ENCODE results near the gene ZCCHC9.
"Not testable (repeated sequence)": the region's sequence is repeated elsewhere in the genome, so short reads cannot be mapped to it uniquely, and the experiment has no call there.

ZCCHC9 gene

DNA sequence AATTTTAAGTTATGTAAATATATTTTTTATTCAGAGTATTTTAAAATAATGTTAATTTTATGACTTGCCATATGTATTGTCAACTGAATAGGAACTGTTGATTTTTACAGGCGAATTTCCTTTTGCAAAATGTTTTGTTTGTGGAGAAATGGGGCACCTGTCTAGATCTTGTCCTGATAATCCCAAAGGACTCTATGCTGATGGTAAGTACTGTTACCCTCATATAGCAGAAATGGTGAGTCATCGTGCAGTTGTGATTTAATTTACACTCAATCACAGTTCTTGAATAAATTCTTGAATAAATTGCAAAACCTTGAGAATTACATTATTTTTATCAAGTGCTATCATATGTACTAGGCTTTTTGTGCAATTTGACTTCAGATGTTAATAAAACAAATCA, 7.4 kb downstream of the ZCCHC9 start:
- no peak for DNase-seq

GRCh38 chr5:81310402-81311063, 9.1 kb downstream of the ZCCHC9 start:
- DNase-seq = no peak

DNA sequence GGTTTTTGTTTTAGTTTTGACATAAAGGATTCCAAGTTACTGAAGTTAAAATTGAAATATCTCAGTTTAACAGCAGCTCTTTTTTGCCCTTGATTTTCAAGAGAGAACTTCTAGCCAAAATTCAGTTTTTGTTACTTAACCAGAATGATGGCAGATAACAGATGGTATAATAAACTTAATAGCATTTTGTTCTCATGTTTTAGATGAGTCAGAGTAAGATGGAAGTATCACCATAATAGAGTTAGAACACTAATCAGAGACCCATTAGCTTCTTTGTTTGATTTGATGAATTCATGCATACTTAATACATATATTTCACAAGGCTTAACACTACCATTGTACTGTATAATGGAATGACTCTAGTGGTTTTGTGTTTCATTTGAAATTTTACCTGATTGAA, 11.9 kb downstream of the ZCCHC9 start:
- DNase-seq = no peak

DNA sequence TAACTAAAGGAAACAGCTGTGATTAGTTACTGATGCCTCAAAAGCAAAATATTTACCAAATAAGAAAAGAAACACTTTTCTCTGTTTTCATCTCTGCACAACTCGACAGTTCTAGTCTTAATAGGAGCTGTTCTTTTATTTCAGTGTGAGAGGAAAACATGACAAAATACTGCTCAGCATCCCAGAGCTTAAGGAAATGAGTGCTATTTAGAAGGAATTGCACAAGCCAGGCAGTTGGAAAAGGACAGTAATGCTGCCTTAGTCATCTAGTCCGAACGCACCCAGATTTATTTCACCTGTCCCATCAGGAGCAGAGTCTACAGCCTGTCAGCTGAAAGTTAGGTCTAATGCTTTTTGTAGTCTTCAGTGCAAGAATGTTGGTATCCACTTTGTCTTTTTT, 12.3 kb downstream of the ZCCHC9 start:
- no peak for DNase-seq

DNA sequence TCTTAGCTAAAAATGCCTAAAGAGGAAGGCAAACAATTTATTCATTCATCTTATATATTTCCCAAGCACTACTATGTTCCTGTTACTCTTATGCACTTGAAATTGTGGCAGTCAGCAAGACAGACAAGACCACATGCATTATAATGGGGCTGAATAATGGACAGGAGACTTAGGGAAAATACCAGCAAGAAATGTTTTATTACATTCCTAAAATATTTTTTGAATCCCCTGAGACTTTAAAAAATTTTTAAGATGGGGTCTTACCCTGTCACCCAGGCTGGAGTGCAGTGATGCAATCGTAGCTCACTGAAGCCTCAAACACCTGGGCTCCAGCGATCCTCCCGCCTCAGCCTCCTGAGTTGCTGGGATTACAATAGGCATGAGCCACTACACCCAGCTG, 13.2 kb downstream of the ZCCHC9 start:
- no peak for DNase-seq

DNA sequence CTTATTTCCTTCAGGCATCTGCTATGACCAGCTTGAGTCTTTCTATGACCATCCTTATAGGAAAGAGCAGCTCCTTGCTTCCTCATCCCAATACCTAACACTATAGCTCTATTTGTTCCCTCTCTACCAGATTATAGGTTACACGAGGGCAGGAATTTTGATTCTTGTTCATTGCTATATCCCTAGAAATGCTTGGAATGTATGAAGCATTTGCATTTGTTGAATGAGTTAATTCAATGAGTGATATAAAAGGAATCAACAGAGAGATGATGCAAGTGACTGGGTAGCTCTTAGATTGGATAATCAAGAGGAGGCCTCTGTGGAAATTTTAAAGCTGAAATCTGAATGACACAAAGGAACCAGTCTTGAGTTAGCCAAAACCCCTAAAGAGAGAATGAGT, 13.9 kb downstream of the ZCCHC9 start:
- DNase-seq = no peak

GRCh38 chr5:81315830-81316229, 14.4 kb downstream of the ZCCHC9 start:
- no peak for DNase-seq

- no peak for DNase-seq
Observed at GRCh38 chr5:81316571-81316970, 15.2 kb downstream of the ZCCHC9 start.

DNA sequence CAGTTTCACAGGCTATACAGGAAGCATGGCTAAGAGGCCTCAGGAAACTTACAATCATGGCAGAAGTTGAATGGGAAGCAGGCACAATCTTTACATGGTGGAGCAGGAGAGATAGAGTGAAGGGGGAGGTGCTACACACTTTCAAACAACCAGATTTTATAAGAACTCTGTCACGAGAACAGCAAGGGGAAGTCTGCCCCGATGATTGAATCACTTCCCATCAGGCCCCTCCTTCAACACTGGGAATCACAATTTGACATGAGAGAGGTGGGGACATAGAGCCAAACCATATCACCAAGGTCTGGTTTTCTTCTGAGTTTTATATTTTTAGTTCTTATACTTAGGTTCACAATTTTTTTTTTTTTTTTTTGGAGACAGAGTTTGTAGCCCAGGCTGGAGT, 16.1 kb downstream of the ZCCHC9 start:
- no peak for DNase-seq

GRCh38 chr5:81326554-81326953, 25.2 kb downstream of the ZCCHC9 start:
- no peak for DNase-seq

DNA sequence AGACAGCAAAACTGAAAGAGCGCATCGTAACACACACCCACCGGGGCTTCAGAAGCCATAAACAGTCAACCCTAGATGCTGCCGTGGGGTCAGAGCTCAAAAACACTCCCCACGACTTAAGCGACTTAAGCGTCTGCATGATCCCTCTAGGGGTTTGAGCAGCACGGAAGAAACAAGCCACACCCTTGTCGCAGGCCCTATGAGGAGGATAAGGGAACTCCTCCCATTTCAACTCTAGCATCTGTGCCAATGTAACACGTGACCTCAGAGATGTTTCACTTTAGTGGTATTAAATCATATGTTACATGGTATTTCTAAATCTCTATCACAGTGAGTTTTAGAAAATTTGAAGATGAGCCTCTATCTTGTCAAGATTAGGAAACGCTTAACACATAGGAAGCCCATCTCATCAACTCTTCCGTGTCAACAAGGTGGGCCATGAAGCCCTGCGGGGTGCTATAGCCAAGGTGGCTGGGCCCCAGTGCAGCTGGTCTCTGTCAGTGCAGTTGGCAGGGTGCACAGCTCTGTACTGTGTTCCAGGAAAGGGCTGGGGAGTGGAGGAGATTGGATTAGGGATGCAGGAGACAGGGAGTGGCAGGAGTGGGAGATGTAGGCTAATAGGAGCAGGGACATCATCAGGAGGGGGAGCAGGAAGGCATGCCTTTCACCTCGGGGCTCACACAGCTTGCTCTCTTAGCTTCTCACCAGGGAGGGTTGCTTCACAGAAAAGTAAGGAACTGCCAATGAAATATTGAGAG, 33.1 kb downstream of the ZCCHC9 start:
- no peak for DNase-seq

DNA sequence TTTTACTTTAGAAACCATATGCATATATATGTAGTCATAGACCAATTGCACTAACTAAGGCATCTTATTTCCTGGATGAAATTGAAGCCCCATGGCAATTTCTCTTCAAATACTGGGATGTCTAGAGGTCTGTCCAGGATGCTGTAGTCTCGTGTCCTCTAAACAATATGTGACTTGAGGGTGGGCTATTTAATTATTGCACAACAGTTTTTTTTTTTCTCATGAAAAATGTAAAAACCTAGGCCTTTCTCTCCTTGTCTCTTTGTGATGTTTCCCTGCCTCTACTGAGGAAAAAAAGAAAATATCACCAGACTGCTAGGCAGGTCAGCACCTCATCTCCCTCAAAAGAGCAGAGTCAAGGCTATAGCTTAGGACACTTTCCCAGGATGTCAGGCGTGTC, 34.6 kb downstream of the ZCCHC9 start:
- DNase-seq = no peak

DNA sequence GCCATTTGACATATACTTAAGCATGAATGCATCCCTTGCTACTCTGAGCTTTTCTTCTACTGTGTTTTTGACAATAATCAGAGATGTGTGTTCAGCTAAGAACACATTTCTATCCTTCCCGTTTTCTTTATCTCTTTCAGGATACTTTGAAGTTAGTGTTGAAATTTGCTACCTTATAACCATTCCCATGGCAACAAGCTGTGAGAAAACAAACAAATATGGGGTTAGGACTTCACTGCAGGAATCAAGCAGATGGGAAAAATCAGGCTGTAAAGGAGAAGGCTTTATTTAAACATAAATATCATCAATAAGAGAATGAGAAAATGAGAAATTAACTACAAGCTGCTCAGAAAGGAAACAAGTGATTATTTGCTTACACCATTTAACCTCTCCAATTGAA, 35.2 kb downstream of the ZCCHC9 start:
- DNase-seq = no peak

DNA sequence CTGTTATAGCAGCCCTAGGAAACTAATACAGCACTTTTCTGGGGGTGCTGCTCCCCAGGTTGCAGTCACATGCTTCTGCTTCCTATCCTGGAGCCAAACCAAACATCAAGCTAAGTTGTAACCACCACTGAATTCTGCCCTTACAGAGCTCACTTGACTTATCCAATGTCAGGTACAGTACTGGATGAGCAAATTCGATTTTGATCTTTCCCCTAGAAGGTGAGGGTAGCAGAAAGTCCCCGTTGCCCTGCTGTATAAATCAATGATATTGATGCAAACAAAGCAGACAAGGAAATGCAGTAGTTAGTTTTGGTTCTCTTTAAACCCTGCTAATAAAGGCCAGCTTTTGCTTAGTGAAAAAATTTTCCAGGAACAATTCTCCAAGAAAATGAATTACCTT, 36.4 kb downstream of the ZCCHC9 start:
- DNase-seq = no peak

GRCh38 chr5:81338213-81338612, 36.8 kb downstream of the ZCCHC9 start:
- DNase-seq = not testable (repeated sequence)

DNA sequence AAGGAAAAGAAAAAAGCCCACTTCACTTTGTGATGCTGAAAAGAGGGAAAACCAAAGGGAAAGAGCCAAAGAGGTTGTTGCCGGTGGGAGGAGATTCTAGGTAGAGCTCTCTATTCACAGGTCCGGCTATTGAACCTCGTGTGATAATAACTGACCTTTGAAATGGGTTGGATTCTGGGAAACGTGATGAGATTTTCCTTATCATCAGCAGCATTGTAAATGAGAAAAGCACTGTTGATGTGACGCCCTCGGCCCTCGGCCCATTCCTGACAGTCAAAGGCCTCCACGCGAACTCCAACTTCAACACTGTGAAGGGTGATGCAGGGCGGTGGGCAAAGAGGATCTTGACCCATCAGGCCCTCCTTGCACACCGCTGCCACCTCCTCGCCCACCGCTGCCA, 43.3 kb downstream of the ZCCHC9 start:
- DNase-seq = no peak

- DNase-seq = no peak
Observed at GRCh38 chr5:81345411-81346003, 44.1 kb downstream of the ZCCHC9 start.

GRCh38 chr5:81349161-81349560, 47.8 kb downstream of the ZCCHC9 start:
- no peak for DNase-seq

GRCh38 chr5:81350507-81350906, 49.1 kb downstream of the ZCCHC9 start:
- no peak for DNase-seq

GRCh38 chr5:81353189-81353588, 51.8 kb downstream of the ZCCHC9 start:
- DNase-seq = no peak

- DNase-seq = no peak
Observed at GRCh38 chr5:81354093-81354492, 52.7 kb downstream of the ZCCHC9 start.

GRCh38 chr5:81355291-81356251, 54.2 kb downstream of the ZCCHC9 start:
- DNase-seq = no peak

GRCh38 chr5:81359108-81359507, 57.7 kb downstream of the ZCCHC9 start:
- no peak for DNase-seq
